ENCODE results near the gene ARFRP1.

The ARFRP1 gene

GRCh38 chr20:63694584-63695423, 13.0 kb downstream of the ARFRP1 start:
- H3K4me3 ChIP-seq (ENCODE audit: low read length): no peak overlapping the region
- no peak for TF ChIP-seq CTCF (conservative IDR thresholded peaks at IDR 0.05; ENCODE audit: low read length)
- no peak for DNase-seq (ENCODE audit: low read depth)

GRCh38 chr20:63693733-63694583, 13.8 kb downstream of the ARFRP1 start:
- no peak for DNase-seq (ENCODE audit: low read depth)
- no peak for TF ChIP-seq CTCF (conservative IDR thresholded peaks at IDR 0.05; ENCODE audit: low read length)
- H3K4me3 ChIP-seq (ENCODE audit: low read length): no peak overlapping the region

GRCh38 chr20:63693083-63693732, 14.6 kb downstream of the ARFRP1 start:
- no peak overlapping the region for H3K4me3 ChIP-seq (ENCODE audit: low read length)
- TF ChIP-seq CTCF (conservative IDR thresholded peaks at IDR 0.05; ENCODE audit: low read length): no peak
- no peak for DNase-seq (ENCODE audit: low read depth)

- peak; percentile 39 for TF ChIP-seq CTCF (conservative IDR thresholded peaks at IDR 0.05; ENCODE audit: low read length)
Observed at GRCh38 chr20:63692436-63693082, 15.2 kb downstream of the ARFRP1 start.

GRCh38 chr20:63691711-63692435, 15.9 kb downstream of the ARFRP1 start:
- no peak overlapping the region for H3K4me3 ChIP-seq (ENCODE audit: low read length)
- no peak for DNase-seq (ENCODE audit: low read depth)
- no peak for TF ChIP-seq CTCF (conservative IDR thresholded peaks at IDR 0.05; ENCODE audit: low read length)

More at GRCh38 chr20:63692436-63693082, 15.2 kb downstream of the ARFRP1 start:
- peak; percentile 44 for DNase-seq (ENCODE audit: low read depth)
- no peak overlapping the region for H3K4me3 ChIP-seq (ENCODE audit: low read length)

Measured in AG10803 (cell line).